Osteoblast (primary cell): Measurements from ENCODE around the gene KMT2A. TPM values are rescaled to one million over a fixed set of nuclear protein-coding genes. Genes with fewer than 3 reads are reported as not detected.
"Not testable (repeated sequence)": the region's sequence is repeated elsewhere in the genome, so short reads cannot be mapped to it uniquely, and the experiment has no call there.

Source experiments
- DNase-seq: peaks from one replicate; pipeline ENCODE4 v3.0.0; 2011; ENCODE audit warnings: low spot score, mixed read lengths; ENCODE audit not compliant: insufficient read length; ENCODE audit errors: missing footprints
- H2AFZ ChIP-seq: 2 replicates; pipeline ENCODE4 v1.6.0; 2011; ENCODE audit warnings: mild to moderate bottlenecking, low read length
- H3K27ac ChIP-seq: 2 replicates; pipeline ENCODE4 v1.5.1; 2011; ENCODE audit warnings: mild to moderate bottlenecking, low read depth, low read length, moderate library complexity
- H3K27me3 ChIP-seq: 2 replicates; pipeline ENCODE4 v1.6.0; 2012; ENCODE audit warnings: mild to moderate bottlenecking, control low read depth, inconsistent platforms, low read length, moderate library complexity; ENCODE audit not compliant: insufficient read depth
- H3K36me3 ChIP-seq: 2 replicates; pipeline ENCODE4 v1.5.1; 2011; ENCODE audit warnings: mild to moderate bottlenecking, low read length, control low read depth, moderate library complexity; ENCODE audit not compliant: insufficient read depth
- H3K4me1 ChIP-seq: 2 replicates; pipeline ENCODE4 v1.5.1; 2011; ENCODE audit warnings: mild to moderate bottlenecking, low read length, control low read depth, moderate library complexity; ENCODE audit not compliant: insufficient read depth
- H3K4me2 ChIP-seq: 2 replicates; pipeline ENCODE4 v1.6.0; 2011; ENCODE audit warnings: mild to moderate bottlenecking, low read length; ENCODE audit not compliant: insufficient read depth
- H3K4me3 ChIP-seq: fragments of 200-600 bp; sonication (generic); 3 replicates; pipeline ENCODE4 v1.5.1; 2012; ENCODE audit warnings: mild to moderate bottlenecking, low read length, inconsistent platforms; ENCODE audit not compliant: insufficient read depth
- H3K79me2 ChIP-seq: 2 replicates; pipeline ENCODE4 v1.6.0; 2012; ENCODE audit warnings: mild to moderate bottlenecking, low read length, control low read depth, inconsistent platforms; ENCODE audit not compliant: insufficient read depth
- H3K9me3 ChIP-seq: 2 replicates; pipeline ENCODE4 v1.5.1; 2011; ENCODE audit warnings: low read depth, low read length, control low read depth
- H4K20me1 ChIP-seq: 2 replicates; pipeline ENCODE4 v1.6.0; 2012; ENCODE audit warnings: mild to moderate bottlenecking, low read length, control low read depth; ENCODE audit not compliant: insufficient read depth
- total RNA-seq: library from RNA; depleted of rRNA; stranded (reverse); fragments of >200 nt; gene quantifications from 2 replicates; pipeline ENCODE4 v1.2.3, GENCODE V29; 2012
- TF ChIP-seq, protein P1 (sequence below): IDR thresholded peaks from 2 replicates; pipeline ENCODE4 v1.5.1; 2011; ENCODE audit warnings: mild to moderate bottlenecking, low read depth, low read length, moderate library complexity; ENCODE audit errors: extremely low read depth

Gene KMT2A
- total RNA-seq, 1 donor, result 38.4 TPM

DNA sequence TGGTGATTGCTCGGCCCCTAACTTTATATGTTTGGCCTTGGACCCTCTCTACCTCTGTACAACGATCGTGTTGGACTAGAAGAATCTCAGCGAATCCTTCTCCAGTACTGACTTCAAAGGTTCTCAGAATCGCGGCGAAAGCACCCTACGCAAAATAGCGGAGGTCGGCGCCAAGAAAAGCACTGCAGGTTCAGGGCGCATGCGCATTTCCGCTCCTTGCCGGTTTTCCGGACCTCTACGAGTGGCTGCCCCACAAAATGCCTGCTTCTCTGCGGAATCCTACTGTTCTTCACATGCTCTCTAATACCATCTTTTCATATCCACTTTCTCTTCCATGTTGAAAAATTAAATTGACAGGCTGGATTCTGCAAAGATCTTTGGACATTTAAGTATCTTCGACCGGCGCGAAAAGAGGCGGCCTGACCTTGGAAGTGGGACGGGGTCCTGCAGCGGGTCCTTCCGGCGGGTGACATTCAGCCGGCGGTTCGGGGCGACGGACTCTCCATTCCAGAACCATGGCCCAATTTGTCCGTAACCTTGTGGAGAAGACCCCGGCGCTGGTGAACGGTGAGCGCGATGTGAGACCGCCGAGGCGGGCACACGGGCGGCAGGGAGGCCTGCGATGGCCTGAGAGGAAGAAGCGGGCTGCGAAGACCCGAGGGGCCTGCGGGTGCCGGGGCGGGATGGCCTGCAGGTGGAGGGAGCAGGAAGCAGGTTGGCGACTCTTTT is 35.0 kb upstream of the KMT2A start, which contains the start of gene ATP5MG:
Gene ATP5MG (plus strand): TSS at position 456 of the 729 bp plus-strand sequence. CDS start 60 bp downstream, at position 516.
- Histone ChIP-seq H4K20me1 (peaks cover 19% of the 10 kb centered on the region), H3K27ac (peak within 1 kb of the TSS; percentile 94), H2AFZ (peak within 1 kb of the TSS; percentile 94), H3K79me2 (peaks cover 49% of the 10 kb centered on the region), H3K9me3 (no peaks in the 10 kb centered on the region), H3K4me2 (peak within 1 kb of the TSS; percentile 91), H3K27me3 (no peaks in the 10 kb centered on the region), H3K36me3 (peaks cover 14% of the 10 kb centered on the region), H3K4me1 (peaks cover 11% of the 10 kb centered on the region), H3K4me3 (peak within 1 kb of the TSS; percentile 92)
- DNase-seq, result peak; percentile 88
- TF ChIP-seq, protein P1, sequence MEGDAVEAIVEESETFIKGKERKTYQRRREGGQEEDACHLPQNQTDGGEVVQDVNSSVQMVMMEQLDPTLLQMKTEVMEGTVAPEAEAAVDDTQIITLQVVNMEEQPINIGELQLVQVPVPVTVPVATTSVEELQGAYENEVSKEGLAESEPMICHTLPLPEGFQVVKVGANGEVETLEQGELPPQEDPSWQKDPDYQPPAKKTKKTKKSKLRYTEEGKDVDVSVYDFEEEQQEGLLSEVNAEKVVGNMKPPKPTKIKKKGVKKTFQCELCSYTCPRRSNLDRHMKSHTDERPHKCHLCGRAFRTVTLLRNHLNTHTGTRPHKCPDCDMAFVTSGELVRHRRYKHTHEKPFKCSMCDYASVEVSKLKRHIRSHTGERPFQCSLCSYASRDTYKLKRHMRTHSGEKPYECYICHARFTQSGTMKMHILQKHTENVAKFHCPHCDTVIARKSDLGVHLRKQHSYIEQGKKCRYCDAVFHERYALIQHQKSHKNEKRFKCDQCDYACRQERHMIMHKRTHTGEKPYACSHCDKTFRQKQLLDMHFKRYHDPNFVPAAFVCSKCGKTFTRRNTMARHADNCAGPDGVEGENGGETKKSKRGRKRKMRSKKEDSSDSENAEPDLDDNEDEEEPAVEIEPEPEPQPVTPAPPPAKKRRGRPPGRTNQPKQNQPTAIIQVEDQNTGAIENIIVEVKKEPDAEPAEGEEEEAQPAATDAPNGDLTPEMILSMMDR, result no peak

DNA sequence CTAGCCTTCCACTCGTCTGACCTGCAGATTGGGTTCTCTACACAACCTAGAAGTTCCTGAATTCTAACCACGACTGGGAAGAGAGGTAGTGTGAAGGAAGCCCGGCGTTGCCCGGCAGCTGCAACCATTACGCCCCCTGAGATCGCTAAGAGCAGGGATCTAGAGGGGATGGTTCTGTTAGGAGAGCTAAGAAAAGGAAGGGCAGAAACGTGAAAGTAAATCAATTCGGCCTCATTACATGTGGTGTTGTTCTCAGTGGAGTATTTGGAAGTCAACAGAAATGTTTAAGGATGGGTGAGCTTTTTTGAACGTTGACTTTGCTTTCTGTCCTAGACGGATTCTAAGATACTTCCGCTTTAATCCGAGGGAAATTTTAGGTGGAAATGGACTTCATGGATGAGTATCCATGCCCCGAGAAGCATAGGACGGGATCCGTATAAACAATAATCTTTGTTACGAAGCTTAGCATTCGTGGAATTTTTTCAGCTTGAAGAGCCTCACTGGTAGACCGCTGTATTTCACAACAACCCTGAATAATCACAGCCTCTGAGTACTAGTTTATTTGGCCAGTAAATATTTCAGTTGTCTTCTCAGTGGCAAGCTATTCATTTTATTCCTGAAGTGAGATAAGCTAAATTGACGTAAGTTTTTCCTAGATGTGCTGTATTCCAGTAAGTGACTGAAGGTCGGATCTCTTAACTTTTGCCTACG is 34.3 kb upstream of the KMT2A start:
- H3K4me3 ChIP-seq, result peak overlapping the region; percentile 92
- H3K79me2 ChIP-seq, result peaks cover 56% of the 10 kb centered on the region
- peak overlapping the region; percentile 94 for H2AFZ ChIP-seq
- H3K27me3 ChIP-seq, result no peaks in the 10 kb centered on the region
- H3K36me3 ChIP-seq, result peaks cover 16% of the 10 kb centered on the region
- peaks cover 23% of the 10 kb centered on the region for H4K20me1 ChIP-seq
- peak overlapping the region; percentile 91 for H3K4me2 ChIP-seq
- no peak for DNase-seq
- TF ChIP-seq, protein P1, result no peak
- H3K9me3 ChIP-seq, result no peaks in the 10 kb centered on the region
- peaks cover 16% of the 10 kb centered on the region for H3K4me1 ChIP-seq
- peak overlapping the region; percentile 94 for H3K27ac ChIP-seq

DNA sequence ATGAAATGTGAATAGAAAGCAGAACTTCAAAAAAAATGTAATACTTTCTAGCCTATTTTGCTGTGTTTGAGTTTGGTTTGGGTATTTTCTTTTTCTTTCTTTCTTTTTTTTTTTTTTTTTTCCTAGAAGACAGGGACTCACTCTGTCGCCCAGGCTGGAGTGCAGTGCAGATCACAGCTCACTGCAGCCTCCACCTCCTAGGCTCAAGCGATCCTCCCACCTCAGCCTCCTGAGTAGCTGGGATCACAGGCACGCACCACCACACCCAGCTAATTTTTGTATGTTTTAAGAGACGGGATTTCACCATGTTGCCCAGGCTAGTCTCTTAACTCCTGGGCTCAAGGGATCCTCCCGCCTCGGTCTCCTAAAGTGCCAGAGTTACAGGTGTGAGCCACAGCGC is 33.7 kb upstream of the KMT2A start:
- not testable (repeated sequence) for H2AFZ ChIP-seq, DNase-seq, H3K27me3 ChIP-seq, H3K9me3 ChIP-seq
- Histone ChIP-seq H3K4me1 (peaks cover 16% of the 10 kb centered on the region), H3K4me2 (peak overlapping the region; percentile 91), H3K36me3 (peaks cover 20% of the 10 kb centered on the region), H3K4me3 (peak overlapping the region; percentile 92), H4K20me1 (peaks cover 23% of the 10 kb centered on the region), H3K27ac (peak overlapping the region; percentile 94), H3K79me2 (peaks cover 61% of the 10 kb centered on the region)

DNA sequence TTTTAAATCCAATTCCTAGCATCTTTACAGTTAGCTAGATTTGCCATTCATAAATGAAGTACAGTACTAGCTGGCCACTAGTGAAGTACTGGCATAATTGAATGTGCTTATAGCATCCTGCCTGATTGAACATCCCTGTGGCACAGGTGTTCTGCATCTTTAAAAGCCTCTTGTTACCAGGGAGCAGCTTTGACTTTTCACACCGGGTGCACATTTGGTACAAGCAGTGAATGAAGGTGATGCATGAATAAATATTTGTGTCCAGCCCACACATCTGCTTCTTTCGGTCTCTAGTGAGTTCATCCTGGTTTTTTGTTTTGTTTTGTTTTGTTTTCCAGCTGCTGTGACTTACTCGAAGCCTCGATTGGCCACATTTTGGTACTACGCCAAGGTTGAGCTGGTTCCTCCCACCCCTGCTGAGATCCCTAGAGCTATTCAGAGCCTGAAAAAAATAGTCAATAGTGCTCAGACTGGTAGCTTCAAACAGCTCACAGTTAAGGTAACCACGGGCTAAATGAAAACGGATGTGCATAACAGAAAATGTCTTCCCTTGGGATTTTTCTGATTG is 29.6 kb upstream of the KMT2A start:
- Histone ChIP-seq H4K20me1 (peaks cover 34% of the 10 kb centered on the region), H3K36me3 (peaks cover 33% of the 10 kb centered on the region), H3K79me2 (peaks cover 74% of the 10 kb centered on the region), H3K4me3 (no peak overlapping the region), H2AFZ (no peak overlapping the region), H3K9me3 (no peaks in the 10 kb centered on the region), H3K4me2 (no peak overlapping the region), H3K27ac (peak overlapping the region; percentile 19), H3K4me1 (peaks cover 12% of the 10 kb centered on the region), H3K27me3 (no peaks in the 10 kb centered on the region)
- DNase-seq, result no peak
- TF ChIP-seq, protein P1, result no peak
